ENCODE data around the gene CA10. TPM values are rescaled to one million over a fixed set of nuclear protein-coding genes. Genes with fewer than 3 reads are reported as not detected.

The CA10 gene
- total RNA-seq, 2 experiments from 2014 or later: not detected

DNA sequence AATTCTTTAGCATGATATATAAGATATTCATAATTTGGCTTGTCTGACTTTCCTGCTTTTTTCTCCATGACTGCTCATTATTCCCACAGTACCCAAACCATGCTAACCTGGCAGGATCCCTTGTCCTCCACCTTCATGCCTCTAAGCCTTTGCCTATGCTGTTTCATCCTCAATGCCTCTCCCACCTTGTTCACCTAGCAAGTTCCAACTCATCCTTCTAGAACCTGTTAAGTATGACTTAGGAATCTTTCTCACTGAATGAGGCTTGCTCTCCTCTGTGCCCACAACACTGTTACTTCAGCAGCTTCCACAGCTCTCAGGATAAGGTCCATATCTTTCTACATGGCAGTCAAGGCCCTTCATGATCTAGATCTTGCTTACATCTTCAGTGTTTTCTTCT, 34.0 kb downstream of the CA10 start:
- Mint-ChIP-seq H3K36me3 (no peaks in the 10 kb centered on the region), H3K9me3 (peaks cover under 1% of the 10 kb centered on the region)

DNA sequence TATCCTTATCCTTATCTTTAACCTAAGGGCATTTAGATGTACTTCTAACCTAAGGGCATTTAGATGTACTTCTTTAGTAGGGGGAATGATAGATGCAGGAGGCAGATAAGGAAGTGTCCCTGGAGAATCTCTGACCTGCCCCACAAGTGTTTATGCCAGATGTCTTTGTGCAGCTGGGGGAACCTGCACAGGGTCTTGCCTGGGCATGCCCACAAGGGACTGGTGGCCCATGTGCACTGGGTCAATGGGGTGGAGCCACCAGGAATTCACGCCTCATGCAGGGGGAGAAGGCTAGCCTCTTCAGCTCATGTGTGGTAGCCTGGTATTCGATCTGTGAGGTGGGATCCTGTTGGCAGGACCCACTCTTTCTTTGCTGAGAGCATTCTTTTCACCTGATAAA, 38.0 kb downstream of the CA10 start:
- Mint-ChIP-seq H3K36me3 (no peaks in the 10 kb centered on the region), H3K4me1 (no peaks in the 10 kb centered on the region), H3K27ac (no peak overlapping the region), H3K4me3 (no peak overlapping the region), H3K9me3 (peaks cover 2% of the 10 kb centered on the region), H3K27me3 (no peaks in the 10 kb centered on the region)
- DNase-seq: no peak

More for the DNA sequence above, 34.0 kb downstream of the CA10 start:
- no peak overlapping the region for H3K4me3 Mint-ChIP-seq
- H3K4me1 Mint-ChIP-seq: no peaks in the 10 kb centered on the region
- no peak for DNase-seq
- peaks cover 10% of the 10 kb centered on the region for H3K27me3 Mint-ChIP-seq
- H3K27ac Mint-ChIP-seq: no peak overlapping the region

DNA sequence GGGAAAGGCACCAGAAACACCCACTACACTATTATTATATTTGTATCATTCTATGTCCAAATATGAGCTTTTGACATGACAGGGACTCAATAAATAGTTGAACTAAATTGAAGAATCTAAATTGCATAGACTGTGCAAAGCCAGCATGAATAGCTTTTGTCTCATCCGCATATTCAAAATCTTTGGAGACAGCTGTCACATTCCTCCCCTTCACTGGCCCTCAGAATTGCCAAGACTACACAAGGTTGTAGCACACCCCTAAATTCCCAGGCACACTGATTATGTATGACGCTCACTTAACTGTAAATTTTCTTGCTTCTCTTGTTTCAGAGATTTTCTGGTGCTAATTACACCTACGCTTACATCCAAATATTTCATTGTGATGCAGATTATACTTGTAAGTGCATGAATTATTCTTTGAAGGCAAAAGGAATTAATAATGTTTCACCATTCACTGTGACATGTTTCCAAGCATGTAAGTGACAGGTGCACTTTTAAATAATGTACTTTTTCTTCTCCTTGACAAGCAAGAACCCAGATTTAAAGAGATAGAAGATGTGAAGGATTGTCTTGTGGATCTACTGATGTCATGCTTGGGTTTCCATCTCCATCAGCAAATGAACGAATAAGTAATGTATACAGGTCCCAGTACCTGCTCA, 47.5 kb downstream of the CA10 start:
- Mint-ChIP-seq H3K27me3 (peaks cover 7% of the 10 kb centered on the region), H3K4me1 (no peaks in the 10 kb centered on the region), H3K9me3 (peaks cover 1% of the 10 kb centered on the region), H3K4me3 (no peak overlapping the region), H3K36me3 (no peaks in the 10 kb centered on the region), H3K27ac (no peak overlapping the region)
- no peak for DNase-seq

DNA sequence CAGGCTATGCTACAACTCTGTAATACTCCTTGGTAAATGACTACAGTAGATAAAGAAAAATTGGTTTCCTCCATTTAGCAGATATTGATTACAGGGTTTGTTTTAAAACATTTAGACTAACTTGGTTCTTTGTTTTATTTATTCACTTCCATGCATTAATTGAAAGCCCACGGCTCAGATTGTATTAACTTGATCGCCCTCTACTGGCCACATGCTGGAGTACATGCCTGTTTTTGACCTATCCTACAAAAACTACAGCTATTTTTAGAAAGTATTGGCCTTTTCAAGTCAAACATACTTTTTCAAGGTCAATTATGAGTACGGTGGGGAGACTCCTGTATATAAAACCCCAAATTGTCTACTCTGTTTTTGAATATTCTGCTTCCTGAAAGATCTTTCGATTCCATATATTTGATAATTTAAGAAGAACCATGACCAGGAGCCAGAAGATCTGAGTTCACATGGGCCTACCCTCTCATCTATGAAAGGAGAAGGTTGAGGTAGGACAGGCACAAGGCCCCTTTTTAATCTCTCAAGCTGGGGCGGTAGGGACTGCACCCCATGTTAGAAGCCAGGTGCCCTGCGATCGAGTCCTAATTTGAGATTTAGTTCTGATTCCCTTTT, 51.8 kb downstream of the CA10 start:
- H3K36me3 Mint-ChIP-seq: no peaks in the 10 kb centered on the region
- peak; percentile 12 for DNase-seq
- H3K9me3 Mint-ChIP-seq: no peaks in the 10 kb centered on the region
- H3K27me3 Mint-ChIP-seq: peaks cover 7% of the 10 kb centered on the region
- H3K4me1 Mint-ChIP-seq: no peaks in the 10 kb centered on the region
- H3K27ac Mint-ChIP-seq: no peak overlapping the region
- H3K4me3 Mint-ChIP-seq: no peak overlapping the region

DNA sequence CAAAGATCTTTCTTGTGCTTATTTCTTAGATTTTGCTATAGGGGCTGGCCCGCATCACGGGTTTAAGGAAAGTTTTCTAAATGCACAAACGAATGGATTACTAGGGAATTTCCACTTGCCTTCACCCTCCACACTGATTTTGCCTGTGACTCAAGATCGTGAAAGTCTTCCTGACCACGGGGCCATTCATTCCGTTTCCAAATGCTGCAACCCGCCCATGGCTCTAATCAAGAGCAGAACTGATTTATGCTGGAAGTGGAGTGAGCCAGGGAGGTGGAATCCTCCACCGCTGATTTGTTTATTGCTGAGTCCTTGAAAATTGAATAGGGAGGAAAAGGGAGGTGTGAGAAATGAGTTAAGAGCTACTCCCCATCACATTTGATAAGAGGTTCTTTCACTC, 52.4 kb downstream of the CA10 start:
- no peak overlapping the region for H3K4me3 Mint-ChIP-seq
- no peaks in the 10 kb centered on the region for H3K9me3 Mint-ChIP-seq
- peaks cover 7% of the 10 kb centered on the region for H3K27me3 Mint-ChIP-seq
- DNase-seq: no peak
- no peaks in the 10 kb centered on the region for H3K4me1 Mint-ChIP-seq
- H3K36me3 Mint-ChIP-seq: no peaks in the 10 kb centered on the region
- no peak overlapping the region for H3K27ac Mint-ChIP-seq

DNA sequence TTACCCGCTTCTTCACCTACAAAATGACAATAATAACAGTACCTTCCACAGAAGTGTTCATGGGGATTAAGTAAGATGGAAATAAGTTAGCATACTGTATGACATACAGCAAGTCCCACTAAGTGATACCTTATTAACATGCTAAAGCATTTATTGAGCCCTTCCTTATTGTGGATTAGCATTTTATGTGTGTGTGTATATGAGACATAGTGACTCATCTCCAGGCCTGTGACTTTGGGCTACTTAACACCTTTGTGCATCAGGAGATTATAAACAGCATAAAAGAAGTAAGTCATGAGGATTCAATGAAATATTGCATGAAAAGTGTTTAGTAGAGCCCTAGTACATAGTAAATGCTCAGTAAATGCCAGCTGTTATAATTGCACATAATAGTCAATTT, 52.9 kb downstream of the CA10 start:
- no peak overlapping the region for H3K27ac Mint-ChIP-seq
- H3K36me3 Mint-ChIP-seq: no peaks in the 10 kb centered on the region
- H3K4me3 Mint-ChIP-seq: no peak overlapping the region
- no peak for DNase-seq
- H3K9me3 Mint-ChIP-seq: no peaks in the 10 kb centered on the region
- H3K27me3 Mint-ChIP-seq: peaks cover 7% of the 10 kb centered on the region
- no peaks in the 10 kb centered on the region for H3K4me1 Mint-ChIP-seq

DNA sequence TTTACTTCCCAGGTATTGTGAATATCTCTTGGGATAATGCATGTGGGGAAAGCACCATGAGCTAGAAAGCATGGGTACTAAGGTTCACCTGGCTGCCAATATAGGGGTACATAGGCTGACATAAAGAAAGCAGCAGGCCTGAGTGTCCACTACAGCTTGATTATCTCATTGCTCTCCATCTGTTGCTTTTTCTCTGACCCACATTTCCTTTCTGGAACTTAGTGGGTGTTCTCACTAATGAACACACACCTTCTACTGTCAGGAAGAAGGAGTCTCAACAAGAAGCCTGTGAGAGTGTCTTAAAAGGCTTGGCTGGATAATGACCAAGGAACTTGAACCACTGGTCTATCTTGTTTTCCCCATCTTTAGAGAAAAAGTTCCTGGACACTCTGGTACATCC, 62.5 kb downstream of the CA10 start:
- no peak overlapping the region for H3K27ac Mint-ChIP-seq
- no peak overlapping the region for H3K4me3 Mint-ChIP-seq
- H3K9me3 Mint-ChIP-seq: no peaks in the 10 kb centered on the region
- DNase-seq: no peak
- H3K36me3 Mint-ChIP-seq: no peaks in the 10 kb centered on the region
- no peaks in the 10 kb centered on the region for H3K27me3 Mint-ChIP-seq
- H3K4me1 Mint-ChIP-seq: no peaks in the 10 kb centered on the region

DNA sequence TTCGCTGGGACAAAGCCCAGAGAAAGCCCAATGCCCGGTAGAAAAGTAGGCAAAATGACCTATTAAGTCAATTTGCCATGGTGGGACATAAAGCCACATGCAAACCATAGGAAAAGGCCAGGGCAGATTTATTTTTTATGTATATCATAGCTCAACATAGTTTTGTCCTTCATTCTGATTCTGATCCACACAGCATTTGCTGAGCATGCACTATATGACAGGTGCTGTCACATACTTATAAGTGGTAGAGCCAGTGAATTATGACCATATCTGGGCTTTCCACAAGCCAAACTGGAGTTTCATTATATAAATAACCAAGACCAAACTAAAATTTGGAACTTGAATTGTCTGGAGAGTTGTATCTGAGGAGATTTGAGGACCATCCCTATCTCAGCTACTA, 74.3 kb downstream of the CA10 start:
- no peak for DNase-seq
- H3K4me1 Mint-ChIP-seq: no peaks in the 10 kb centered on the region
- H3K9me3 Mint-ChIP-seq: no peaks in the 10 kb centered on the region
- no peak overlapping the region for H3K4me3 Mint-ChIP-seq
- H3K36me3 Mint-ChIP-seq: no peaks in the 10 kb centered on the region
- no peaks in the 10 kb centered on the region for H3K27me3 Mint-ChIP-seq
- H3K27ac Mint-ChIP-seq: no peak overlapping the region

DNA sequence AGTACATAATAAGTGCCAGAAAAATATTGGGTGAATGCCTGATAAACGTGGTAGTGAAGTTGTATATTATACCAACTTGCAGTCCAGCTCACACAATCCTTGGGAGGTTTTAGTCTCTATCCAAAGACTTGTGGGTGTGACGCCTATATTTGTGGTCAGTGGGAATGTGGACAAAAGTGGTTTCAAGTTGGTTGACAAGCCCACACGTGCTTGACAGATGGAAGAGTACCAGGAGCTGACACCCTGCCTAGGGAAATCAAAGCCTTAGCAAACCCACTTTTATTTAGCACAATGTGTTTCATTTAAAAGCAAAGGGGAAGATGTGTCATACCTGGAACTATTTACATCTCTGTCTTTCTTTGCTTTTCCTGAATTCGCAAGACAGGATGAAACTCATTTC, 79.0 kb downstream of the CA10 start:
- H3K9me3 Mint-ChIP-seq: no peaks in the 10 kb centered on the region
- no peaks in the 10 kb centered on the region for H3K4me1 Mint-ChIP-seq
- H3K36me3 Mint-ChIP-seq: no peaks in the 10 kb centered on the region
- no peaks in the 10 kb centered on the region for H3K27me3 Mint-ChIP-seq
- no peak for DNase-seq
- no peak overlapping the region for H3K27ac Mint-ChIP-seq
- H3K4me3 Mint-ChIP-seq: no peak overlapping the region

DNA sequence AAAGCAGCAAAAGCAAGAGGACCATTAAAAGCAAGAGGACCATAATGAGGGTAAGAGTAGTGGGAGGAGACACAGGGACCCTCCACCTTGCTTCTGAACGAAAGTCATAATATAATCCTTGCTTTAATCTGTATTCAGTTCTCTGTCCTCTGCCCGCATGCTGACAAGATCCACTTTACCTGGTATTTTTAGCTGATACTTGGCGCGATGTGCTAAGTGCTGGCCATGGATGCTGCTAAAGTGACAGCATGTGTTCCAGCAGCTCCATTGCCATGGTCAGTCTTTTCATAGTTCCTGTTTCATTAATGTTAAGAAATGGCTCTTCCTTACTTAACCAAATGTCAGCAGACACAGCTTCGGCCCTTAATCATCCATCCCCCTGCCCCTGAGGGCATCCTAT, 86.8 kb downstream of the CA10 start:
- no peaks in the 10 kb centered on the region for H3K36me3 Mint-ChIP-seq
- no peak overlapping the region for H3K27ac Mint-ChIP-seq
- no peaks in the 10 kb centered on the region for H3K4me1 Mint-ChIP-seq
- no peak for DNase-seq
- peaks cover 4% of the 10 kb centered on the region for H3K27me3 Mint-ChIP-seq
- peaks cover 1% of the 10 kb centered on the region for H3K9me3 Mint-ChIP-seq
- H3K4me3 Mint-ChIP-seq: no peak overlapping the region

DNA sequence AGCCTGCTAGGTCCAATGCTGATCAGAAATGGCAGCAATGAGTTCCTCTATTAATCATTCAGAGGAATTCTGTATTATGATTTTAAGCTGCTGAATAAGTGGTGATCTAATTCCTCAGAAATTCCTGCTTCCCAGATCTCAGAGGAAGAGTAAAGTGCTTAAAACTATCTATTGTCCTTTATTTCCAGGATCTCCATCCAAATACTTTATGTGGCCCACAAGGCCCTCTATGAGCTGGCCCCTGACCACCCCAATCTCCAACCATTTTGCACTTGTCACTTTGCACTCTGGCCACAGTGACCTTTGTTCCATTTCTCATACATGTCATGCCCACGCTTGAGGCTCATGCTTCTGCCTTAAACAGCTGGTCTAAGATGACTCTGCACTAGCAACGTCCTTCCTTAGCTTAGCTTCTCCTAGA, 93.7 kb downstream of the CA10 start:
- H3K4me1 Mint-ChIP-seq: no peaks in the 10 kb centered on the region
- H3K4me3 Mint-ChIP-seq: no peak overlapping the region
- no peaks in the 10 kb centered on the region for H3K36me3 Mint-ChIP-seq
- H3K9me3 Mint-ChIP-seq: peaks cover 1% of the 10 kb centered on the region
- DNase-seq: no peak
- no peak overlapping the region for H3K27ac Mint-ChIP-seq
- no peaks in the 10 kb centered on the region for H3K27me3 Mint-ChIP-seq

DNA sequence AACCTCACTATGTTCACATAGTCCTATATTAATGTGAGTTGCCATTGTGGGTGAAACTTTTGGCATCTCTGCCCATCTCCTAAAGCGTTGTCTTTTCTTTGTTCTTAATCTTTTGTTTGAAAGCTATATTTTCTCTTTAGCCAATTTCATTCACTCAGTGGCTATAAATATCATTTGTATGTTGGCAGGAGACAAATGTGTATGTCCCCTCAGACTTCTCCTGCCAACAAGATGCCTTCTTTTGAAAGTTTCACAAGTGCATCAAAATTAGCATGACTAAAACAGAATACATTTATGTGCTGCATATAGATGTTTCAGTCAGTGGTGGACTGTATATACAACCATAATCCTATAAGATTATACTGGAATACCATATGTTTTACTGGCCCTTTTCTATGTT, 109.0 kb downstream of the CA10 start:
- Mint-ChIP-seq H3K9me3 (peaks cover 4% of the 10 kb centered on the region), H3K27ac (no peak overlapping the region), H3K36me3 (no peaks in the 10 kb centered on the region), H3K27me3 (peaks cover 6% of the 10 kb centered on the region), H3K4me3 (no peak overlapping the region), H3K4me1 (no peaks in the 10 kb centered on the region)
- no peak for DNase-seq

DNA sequence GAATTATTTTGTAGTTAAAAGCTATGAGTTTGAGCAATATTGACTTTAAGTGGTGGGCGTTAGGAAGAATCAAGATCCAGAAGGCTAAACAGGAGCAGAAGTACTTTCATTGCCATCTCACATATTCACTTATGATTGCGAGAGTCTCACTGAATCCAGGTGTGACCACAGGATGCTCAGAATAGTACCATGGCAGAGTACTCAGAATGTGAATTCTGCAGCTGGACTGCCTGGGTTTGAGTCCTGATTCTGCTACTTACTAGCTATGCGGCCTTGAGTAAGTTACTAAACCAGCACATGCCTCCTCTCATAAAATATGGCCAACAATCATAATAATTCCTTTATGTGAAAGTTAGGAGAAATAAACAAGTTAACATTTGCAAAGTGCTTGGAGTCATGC, 109.5 kb downstream of the CA10 start:
- no peak overlapping the region for H3K4me3 Mint-ChIP-seq
- H3K36me3 Mint-ChIP-seq: no peaks in the 10 kb centered on the region
- no peak for DNase-seq
- H3K4me1 Mint-ChIP-seq: no peaks in the 10 kb centered on the region
- H3K9me3 Mint-ChIP-seq: peaks cover 2% of the 10 kb centered on the region
- peaks cover 7% of the 10 kb centered on the region for H3K27me3 Mint-ChIP-seq
- no peak overlapping the region for H3K27ac Mint-ChIP-seq

DNA sequence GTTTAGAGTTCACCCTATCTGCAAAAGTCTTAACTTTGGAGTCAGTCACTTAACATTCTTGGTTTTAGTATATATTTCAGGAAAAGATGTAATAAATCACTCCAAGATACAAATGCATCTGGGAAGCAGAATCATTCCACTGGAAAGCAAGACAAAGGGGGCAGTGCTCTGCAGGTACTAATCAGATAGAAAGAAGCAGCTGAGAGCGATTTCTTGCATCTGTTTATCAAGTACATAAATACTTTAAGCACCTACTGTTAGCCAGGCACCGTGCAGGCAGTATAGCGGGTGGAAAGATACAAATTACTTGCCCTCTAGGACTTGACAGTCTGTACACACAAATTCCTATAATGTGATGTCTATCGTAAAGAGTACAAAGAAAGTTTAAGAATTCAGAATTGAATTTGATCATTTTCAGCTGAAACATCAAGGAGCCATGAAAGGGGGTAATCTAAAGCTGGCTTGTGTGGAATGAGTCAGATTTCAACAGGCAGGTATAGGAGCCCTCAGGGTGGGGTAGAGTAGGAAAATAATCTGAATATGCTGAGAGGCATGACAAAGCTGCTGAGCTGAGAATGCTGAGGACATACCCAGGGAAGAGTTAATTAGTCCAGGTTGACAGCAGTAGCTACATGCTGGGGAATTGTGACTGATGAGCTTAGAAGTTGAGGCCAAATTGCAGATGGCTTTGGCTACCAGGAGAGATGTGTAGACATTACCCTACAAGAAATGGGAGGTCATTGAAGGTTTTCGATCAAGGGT, 110.2 kb downstream of the CA10 start:
- Mint-ChIP-seq H3K27ac (no peak overlapping the region), H3K27me3 (peaks cover 12% of the 10 kb centered on the region)

DNA sequence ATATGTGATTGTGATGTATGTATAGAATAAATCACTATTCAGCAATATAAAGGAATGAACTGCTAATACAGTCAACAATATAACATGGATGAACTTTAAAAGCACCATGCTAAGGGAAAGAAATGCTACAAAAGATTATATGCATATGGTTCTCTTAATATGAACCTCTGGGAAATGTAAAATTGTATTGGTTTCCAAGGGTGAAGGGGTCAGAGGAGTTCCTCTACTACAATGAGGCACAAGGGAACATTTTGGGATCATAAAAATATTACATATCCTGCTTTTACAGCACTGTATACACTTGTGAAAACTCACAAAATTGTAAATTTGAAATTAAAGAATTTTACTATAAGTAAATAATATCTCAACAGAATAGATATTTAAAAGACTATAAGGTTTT, 111.4 kb downstream of the CA10 start:
- no peaks in the 10 kb centered on the region for H3K36me3 Mint-ChIP-seq
- no peaks in the 10 kb centered on the region for H3K9me3 Mint-ChIP-seq
- no peak for DNase-seq
- H3K27ac Mint-ChIP-seq: no peak overlapping the region
- no peak overlapping the region for H3K4me3 Mint-ChIP-seq
- H3K27me3 Mint-ChIP-seq: peaks cover 12% of the 10 kb centered on the region
- H3K4me1 Mint-ChIP-seq: no peaks in the 10 kb centered on the region

More for the DNA sequence above, 110.2 kb downstream of the CA10 start:
- H3K4me1 Mint-ChIP-seq: no peaks in the 10 kb centered on the region
- no peak overlapping the region for H3K4me3 Mint-ChIP-seq
- no peak for DNase-seq
- H3K36me3 Mint-ChIP-seq: no peaks in the 10 kb centered on the region
- peaks cover 2% of the 10 kb centered on the region for H3K9me3 Mint-ChIP-seq
